Measurements from ENCODE around the gene REXO4. TPM values are rescaled to one million over a fixed set of nuclear protein-coding genes. Genes with fewer than 3 reads are reported as not detected.
"Not testable (repeated sequence)": the region's sequence is repeated elsewhere in the genome, so short reads cannot be mapped to it uniquely, and the experiment has no call there.

The REXO4 gene
- total RNA-seq, 4 donors from 2014 or later: 6.4 to 25.0 (median 20.2) TPM

DNA sequence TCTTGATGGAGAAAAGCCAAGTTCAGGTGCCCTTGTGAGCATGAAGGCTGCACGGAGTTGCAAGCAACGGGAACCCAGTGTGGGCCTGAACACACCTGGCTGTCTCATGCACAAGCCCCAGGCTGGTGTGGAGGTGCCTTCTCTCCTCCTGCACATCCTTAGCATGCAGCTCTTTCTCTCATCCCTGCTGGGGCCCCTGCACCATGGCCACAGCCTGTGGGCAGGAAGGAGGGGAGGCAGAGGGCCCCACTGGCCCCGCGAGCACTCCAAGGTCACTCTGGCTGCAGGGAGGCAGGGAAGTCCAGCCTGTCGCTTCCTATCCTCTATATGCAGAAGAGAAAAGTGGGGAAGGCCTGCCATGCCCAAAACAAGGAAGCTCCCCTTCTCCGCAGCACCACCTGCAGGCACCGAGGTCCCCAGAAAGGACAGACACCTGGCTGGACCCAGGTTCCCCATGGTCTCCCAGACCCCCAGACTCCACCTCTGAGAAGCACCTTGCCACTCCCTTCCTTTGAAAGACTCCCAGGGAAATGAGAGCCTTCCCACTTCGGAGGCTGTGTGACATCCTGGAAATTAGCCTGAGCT, 23.0 kb downstream of the REXO4 start:
- intact Hi-C loops (cut with DNase I; ENCODE audit: low total_unique reads): no loop called here
- no peak overlapping the region for H3K27ac ChIP-seq
- H3K4me1 ChIP-seq: no peaks in the 10 kb centered on the region
- no peak for TF ChIP-seq POLR2A (IDR thresholded peaks at IDR 0.05)
- TF ChIP-seq, protein P1, sequence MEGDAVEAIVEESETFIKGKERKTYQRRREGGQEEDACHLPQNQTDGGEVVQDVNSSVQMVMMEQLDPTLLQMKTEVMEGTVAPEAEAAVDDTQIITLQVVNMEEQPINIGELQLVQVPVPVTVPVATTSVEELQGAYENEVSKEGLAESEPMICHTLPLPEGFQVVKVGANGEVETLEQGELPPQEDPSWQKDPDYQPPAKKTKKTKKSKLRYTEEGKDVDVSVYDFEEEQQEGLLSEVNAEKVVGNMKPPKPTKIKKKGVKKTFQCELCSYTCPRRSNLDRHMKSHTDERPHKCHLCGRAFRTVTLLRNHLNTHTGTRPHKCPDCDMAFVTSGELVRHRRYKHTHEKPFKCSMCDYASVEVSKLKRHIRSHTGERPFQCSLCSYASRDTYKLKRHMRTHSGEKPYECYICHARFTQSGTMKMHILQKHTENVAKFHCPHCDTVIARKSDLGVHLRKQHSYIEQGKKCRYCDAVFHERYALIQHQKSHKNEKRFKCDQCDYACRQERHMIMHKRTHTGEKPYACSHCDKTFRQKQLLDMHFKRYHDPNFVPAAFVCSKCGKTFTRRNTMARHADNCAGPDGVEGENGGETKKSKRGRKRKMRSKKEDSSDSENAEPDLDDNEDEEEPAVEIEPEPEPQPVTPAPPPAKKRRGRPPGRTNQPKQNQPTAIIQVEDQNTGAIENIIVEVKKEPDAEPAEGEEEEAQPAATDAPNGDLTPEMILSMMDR (IDR thresholded peaks at IDR 0.05): no peak
- DNase-seq: no peak
- no peaks in the 10 kb centered on the region for H3K36me3 ChIP-seq
- no peaks in the 10 kb centered on the region for H3K27me3 ChIP-seq
- no peaks in the 10 kb centered on the region for H3K9me3 ChIP-seq
- no peak overlapping the region for H3K4me3 ChIP-seq

DNA sequence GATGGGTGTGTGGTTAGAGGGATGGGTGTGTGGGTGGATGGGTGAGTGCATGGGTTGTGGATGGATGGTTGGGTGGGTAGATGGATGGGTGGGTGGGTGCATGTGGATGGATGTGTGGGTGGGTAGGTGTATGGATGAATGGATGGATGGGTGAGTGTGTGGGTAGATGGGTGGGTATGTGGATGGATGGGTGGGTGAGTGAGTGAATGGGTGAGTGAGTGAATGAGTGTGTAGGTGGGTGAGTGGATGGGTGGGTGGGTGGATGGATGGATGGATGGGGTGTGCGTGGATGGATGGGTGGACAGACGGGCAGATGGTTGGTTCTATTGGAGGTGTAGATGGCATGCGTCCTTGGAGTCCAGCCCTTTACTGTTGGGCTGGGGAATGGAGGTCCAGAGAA, 24.4 kb downstream of the REXO4 start:
- intact Hi-C loops (cut with DNase I; ENCODE audit: low total_unique reads): no loop called here

DNA sequence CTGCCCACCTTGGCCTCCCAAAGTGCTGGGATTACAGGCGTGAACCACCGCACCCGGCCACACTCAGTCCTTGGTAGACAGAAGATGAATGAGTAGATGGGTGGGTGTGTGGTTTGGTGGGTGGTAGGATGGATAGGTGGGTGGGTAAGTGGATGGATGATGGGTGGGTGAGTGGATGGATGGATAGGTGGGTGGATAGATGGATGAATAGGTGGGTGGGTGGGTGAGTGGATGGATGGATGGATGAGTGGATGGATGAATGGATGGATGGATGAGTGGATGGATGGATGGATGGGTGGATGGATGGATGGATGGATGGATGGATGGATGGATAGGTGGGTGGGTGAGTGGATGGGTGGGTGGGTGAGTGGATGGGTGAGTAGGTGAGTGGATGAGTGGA, 25.5 kb downstream of the REXO4 start:
- H3K4me1 ChIP-seq: not testable (repeated sequence)

More for the DNA sequence above, 24.4 kb downstream of the REXO4 start:
- Histone ChIP-seq H3K27ac (no peak overlapping the region), H3K4me3 (no peak overlapping the region), H3K36me3 (no peaks in the 10 kb centered on the region), H3K4me1 (no peaks in the 10 kb centered on the region), H3K9me3 (no peaks in the 10 kb centered on the region), H3K27me3 (no peaks in the 10 kb centered on the region)
- TF ChIP-seq, protein P1 (IDR thresholded peaks at IDR 0.05): no peak
- no peak for TF ChIP-seq POLR2A (IDR thresholded peaks at IDR 0.05)
- DNase-seq: no peak

DNA sequence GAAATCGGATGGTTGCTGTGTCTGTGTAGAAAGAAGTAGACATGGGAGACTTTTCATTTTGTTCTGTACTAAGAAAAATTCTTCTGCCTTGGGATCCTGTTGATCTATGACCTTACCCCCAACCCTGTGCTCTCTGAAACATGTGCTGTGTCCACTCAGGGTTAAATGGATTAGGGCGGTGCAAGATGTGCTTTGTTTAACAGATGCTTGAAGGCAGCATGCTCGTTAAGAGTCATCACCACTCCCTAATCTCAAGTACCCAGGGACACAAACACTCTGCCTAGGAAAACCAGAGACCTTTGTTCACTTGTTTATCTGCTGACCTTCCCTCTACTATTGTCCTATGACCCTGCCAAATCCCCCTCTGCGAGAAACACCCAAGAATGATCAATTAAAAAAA, 26.4 kb downstream of the REXO4 start:
- DNase-seq; H3K4me1 ChIP-seq; H3K9me3 ChIP-seq; H3K4me3 ChIP-seq; H3K36me3 ChIP-seq; H3K27me3 ChIP-seq; H3K27ac ChIP-seq; intact Hi-C loops (cut with DNase I; ENCODE audit: low total_unique reads): not testable (repeated sequence)

More for the DNA sequence above, 25.5 kb downstream of the REXO4 start:
- H3K27ac ChIP-seq; DNase-seq; H3K4me3 ChIP-seq; H3K9me3 ChIP-seq; H3K27me3 ChIP-seq; intact Hi-C loops (cut with DNase I; ENCODE audit: low total_unique reads); H3K36me3 ChIP-seq: not testable (repeated sequence)

DNA sequence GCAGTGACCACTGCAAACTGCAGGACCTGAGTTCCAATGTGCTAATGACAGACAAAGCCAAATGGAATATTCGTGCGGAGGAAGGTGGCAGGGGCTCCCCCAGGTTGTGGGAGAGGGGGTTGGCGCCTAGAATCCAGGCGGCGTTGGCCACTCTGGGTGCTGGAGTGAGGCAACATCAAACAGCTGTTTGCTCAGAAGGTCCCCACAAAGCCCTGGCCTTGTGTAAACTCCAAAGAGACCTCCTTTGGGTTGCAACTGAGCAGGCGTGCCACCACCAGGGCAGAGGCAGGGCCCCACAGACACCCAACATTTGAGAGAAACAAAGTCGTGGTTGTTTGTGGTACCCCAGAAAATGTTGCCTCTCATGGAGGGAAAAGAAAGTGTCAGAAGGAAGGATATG, 27.1 kb downstream of the REXO4 start:
- no peaks in the 10 kb centered on the region for H3K9me3 ChIP-seq
- H3K27ac ChIP-seq: no peak overlapping the region
- H3K36me3 ChIP-seq: no peaks in the 10 kb centered on the region
- no peak overlapping the region for H3K4me3 ChIP-seq
- intact Hi-C loops (cut with DNase I; ENCODE audit: low total_unique reads): no loop called here
- no peak for TF ChIP-seq POLR2A (IDR thresholded peaks at IDR 0.05)
- TF ChIP-seq, protein P1 (IDR thresholded peaks at IDR 0.05): no peak
- H3K27me3 ChIP-seq: no peaks in the 10 kb centered on the region
- no peak for DNase-seq
- H3K4me1 ChIP-seq: no peaks in the 10 kb centered on the region

DNA sequence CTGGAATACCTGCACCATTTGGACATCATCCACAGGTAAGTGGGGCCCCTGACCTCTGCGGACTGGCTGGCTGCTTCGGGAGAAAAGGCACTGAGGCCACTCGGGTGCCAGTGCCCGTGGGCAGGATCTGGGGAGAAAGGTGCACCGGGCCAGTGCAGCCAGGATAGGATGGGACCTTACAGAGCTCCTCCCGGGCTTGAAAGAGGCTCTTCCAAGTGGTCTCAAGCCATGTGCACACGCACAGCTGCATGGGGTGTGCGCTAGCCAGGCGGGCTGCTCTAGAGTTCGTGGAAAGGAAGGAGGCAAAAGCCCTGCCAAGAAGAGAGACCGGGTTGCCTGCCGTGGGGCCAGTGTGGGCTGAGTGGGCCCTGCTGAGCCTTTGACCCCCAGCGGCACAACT, 28.2 kb downstream of the REXO4 start:
- no peak overlapping the region for H3K27ac ChIP-seq
- no peak for DNase-seq
- intact Hi-C loops (cut with DNase I; ENCODE audit: low total_unique reads): no loop called here
- TF ChIP-seq POLR2A (IDR thresholded peaks at IDR 0.05): no peak
- TF ChIP-seq, protein P1 (IDR thresholded peaks at IDR 0.05): no peak
- no peak overlapping the region for H3K4me3 ChIP-seq
- no peaks in the 10 kb centered on the region for H3K9me3 ChIP-seq
- no peaks in the 10 kb centered on the region for H3K27me3 ChIP-seq
- H3K36me3 ChIP-seq: no peaks in the 10 kb centered on the region
- H3K4me1 ChIP-seq: no peaks in the 10 kb centered on the region
